Measurements from ENCODE around the gene LIMD2. TPM values are rescaled to one million over a fixed set of nuclear protein-coding genes. Genes with fewer than 3 reads are reported as not detected.
"Not testable (repeated sequence)": the region's sequence is repeated elsewhere in the genome, so short reads cannot be mapped to it uniquely, and the experiment has no call there.

Gene LIMD2
- 457 and 470 TPM in 2 replicates for total RNA-seq

GRCh38 chr17:63699638-63700527 is at the start of gene LIMD2:
Gene LIMD2 (minus strand): TSS chr17:63700125. CDS start chr17:63699298, 827 bp downstream.
- intact Hi-C loops (cut with micrococcal nuclease), result loop anchor here (1.0 to 5.0 kb wide), 7 partner anchors 41 to 263 kb away; partner anchors contain the start of genes DCAF7, FTSJ3, MAP3K3 and PSMC5

GRCh38 chr17:63741408-63742173 is 41.7 kb upstream of the LIMD2 start, which contains the start of gene STRADA:
Gene STRADA (minus strand): TSS chr17:63741799. CDS start chr17:63728369, 13,430 bp downstream.
- intact Hi-C loops (cut with micrococcal nuclease), result loop anchor here (1.0 kb wide), 7 partner anchors 32 to 765 kb away; partner anchors contain the start of genes CCDC47, CEP95, DCAF7 and DDX5

- intact Hi-C loops (cut with micrococcal nuclease), result loop anchor here (1.0 kb wide), 6 partner anchors 32 to 765 kb away; partner anchors contain the start of genes CCDC47, CEP95, DCAF7 and DDX5
Measured at GRCh38 chr17:63741143-63741407, 41.1 kb upstream of the LIMD2 start.

GRCh38 chr17:63740464-63741142 is 40.7 kb upstream of the LIMD2 start:
- intact Hi-C loops (cut with micrococcal nuclease), result loop anchor here (1.0 kb wide), 6 partner anchors 33 to 766 kb away; partner anchors contain the start of genes CCDC47, CEP95, DCAF7 and DDX5

GRCh38 chr17:63735691-63736090 is 35.8 kb upstream of the LIMD2 start:
- intact Hi-C loops (cut with micrococcal nuclease), result no loop called here

GRCh38 chr17:63722403-63722802 is 22.5 kb upstream of the LIMD2 start:
- intact Hi-C loops (cut with micrococcal nuclease), result no loop called here

- intact Hi-C loops (cut with micrococcal nuclease), result not testable (repeated sequence)
Measured at GRCh38 chr17:63720194-63720593, 20.3 kb upstream of the LIMD2 start.

GRCh38 chr17:63718988-63719387 is 19.1 kb upstream of the LIMD2 start:
- intact Hi-C loops (cut with micrococcal nuclease), result no loop called here

- intact Hi-C loops (cut with micrococcal nuclease), result no loop called here
Measured at GRCh38 chr17:63716426-63716825, 16.5 kb upstream of the LIMD2 start.

GRCh38 chr17:63714550-63715277 is 14.8 kb upstream of the LIMD2 start:
- intact Hi-C loops (cut with micrococcal nuclease), result no loop called here

- intact Hi-C loops (cut with micrococcal nuclease), result no loop called here
Measured at GRCh38 chr17:63709110-63709509, 9.2 kb upstream of the LIMD2 start.

GRCh38 chr17:63707151-63707550 is 7.2 kb upstream of the LIMD2 start:
- intact Hi-C loops (cut with micrococcal nuclease), result no loop called here

GRCh38 chr17:63706336-63707082 is 6.6 kb upstream of the LIMD2 start:
- intact Hi-C loops (cut with micrococcal nuclease), result no loop called here

GRCh38 chr17:63705657-63706056 is 5.7 kb upstream of the LIMD2 start:
- intact Hi-C loops (cut with micrococcal nuclease), result no loop called here

GRCh38 chr17:63704836-63705235 is 4.9 kb upstream of the LIMD2 start:
- intact Hi-C loops (cut with micrococcal nuclease), result no loop called here

GRCh38 chr17:63704259-63704576 is 4.3 kb upstream of the LIMD2 start:
- intact Hi-C loops (cut with micrococcal nuclease), result no loop called here

- intact Hi-C loops (cut with micrococcal nuclease), result no loop called here
Measured at GRCh38 chr17:63703556-63704258, 3.8 kb upstream of the LIMD2 start.

GRCh38 chr17:63703029-63703428 is 3.1 kb upstream of the LIMD2 start:
- intact Hi-C loops (cut with micrococcal nuclease), result no loop called here

- intact Hi-C loops (cut with micrococcal nuclease), result loop anchor here (1.0 kb wide), 2 partner anchors 71 to 79 kb away; partner anchors contain the start of gene CCDC47
Measured at GRCh38 chr17:63702721-63703015, 2.7 kb upstream of the LIMD2 start.
